Adipose tissue (tissue), 3 donors: ENCODE data around the gene CFAP141. TPM values are rescaled to one million over a fixed set of nuclear protein-coding genes. Genes with fewer than 3 reads are reported as not detected.

ENCODE experiments used
- H3K27ac ChIP-seq: one replicate; pipeline ENCODE4 v1.5.1; 2013; ENCODE audit warnings: low read depth, low read length
- WGBS, 3 donors: extraction: QIAGEN DNeasy Blood & Tissue Kit; methylation state at CpG; one replicate each; pipeline ENCODE4 v1.1.7; 2013; 5-methylcytosine and 5-hydroxymethylcytosine counted together
- polyA plus RNA-seq, 3 donors: library from polyadenylated mRNA; stranded (reverse); fragments of 200-250 nt; gene quantifications; one replicate each; pipeline ENCODE4 v1.2.3, GENCODE V29; 2013
- donor health status: healthy with polysubstance abuse.
- donor health status: Bipolar disorder and iron deficiency.
- donor health status: healthy.

Gene CFAP141
- polyA plus RNA-seq, 3 donors: not detected

- 58 to 66% (median 59%) methylated on average over 3 of the region's 3 CpGs for WGBS, 3 donors
- H3K27ac ChIP-seq: no peak overlapping the region
These were observed 26.0 kb downstream of the CFAP141 start for GRCh38 chr1:154179946-154180687.

- no peak overlapping the region for H3K27ac ChIP-seq
These were observed 27.0 kb downstream of the CFAP141 start for GRCh38 chr1:154178911-154179811.

GRCh38 chr1:154178013-154178412 lies 28.1 kb downstream of the CFAP141 start:
- no peak overlapping the region for H3K27ac ChIP-seq
- WGBS, 3 donors: 20 to 30% (median 30%) methylated on average over 2 of the region's 2 CpGs

More at GRCh38 chr1:154178911-154179811, 27.0 kb downstream of the CFAP141 start:
- WGBS, 3 donors: 55 to 68% (median 64%) methylated on average over 10 of the region's 10 CpGs

- 10 to 44% (median 17%) methylated on average over 2 of the region's 2 CpGs for WGBS, 3 donors
- no peak overlapping the region for H3K27ac ChIP-seq
These were observed 29.8 kb downstream of the CFAP141 start for GRCh38 chr1:154176337-154176736.

GRCh38 chr1:154174654-154175053 lies 31.5 kb downstream of the CFAP141 start:
- 94 to 98% (median 98%) methylated on average over 4 of the region's 4 CpGs for WGBS, 3 donors

GRCh38 chr1:154171880-154172279 lies 34.3 kb downstream of the CFAP141 start:
- H3K27ac ChIP-seq: no peak overlapping the region
- WGBS, 3 donors: 83 to 94% (median 92%) methylated on average over 5 of the region's 5 CpGs

More at GRCh38 chr1:154174654-154175053, 31.5 kb downstream of the CFAP141 start:
- no peak overlapping the region for H3K27ac ChIP-seq

GRCh38 chr1:154171223-154171583 lies 34.9 kb downstream of the CFAP141 start:
- 89 to 95% (median 93%) methylated on average over 4 of the region's 4 CpGs for WGBS, 3 donors
- no peak overlapping the region for H3K27ac ChIP-seq

- H3K27ac ChIP-seq: no peak overlapping the region
These were observed 35.4 kb downstream of the CFAP141 start for GRCh38 chr1:154170547-154171222.

- no peak overlapping the region for H3K27ac ChIP-seq
These were observed 38.7 kb downstream of the CFAP141 start for GRCh38 chr1:154167461-154167860.

GRCh38 chr1:154166207-154166606 lies 39.9 kb downstream of the CFAP141 start:
- WGBS, 3 donors: 88 to 94% (median 93%) methylated on average over 1 of the region's 1 CpG
- no peak overlapping the region for H3K27ac ChIP-seq

GRCh38 chr1:154159554-154159953 lies 46.6 kb downstream of the CFAP141 start:
- H3K27ac ChIP-seq: no peak overlapping the region

GRCh38 chr1:154158307-154159125 lies 47.6 kb downstream of the CFAP141 start:
- WGBS, 3 donors: 80 to 86% (median 84%) methylated on average over 8 of the region's 8 CpGs
- peak overlapping the region; percentile 26 for H3K27ac ChIP-seq

GRCh38 chr1:154157520-154158306 lies 48.4 kb downstream of the CFAP141 start:
- no peak overlapping the region for H3K27ac ChIP-seq
- 55 to 80% (median 57%) methylated on average over 7 of the region's 7 CpGs for WGBS, 3 donors

GRCh38 chr1:154155251-154155650 lies 50.9 kb downstream of the CFAP141 start:
- whole genome bisulfite sequencing, 3 donors: 20 to 53% (median 22%) methylated on average over 9 of the region's 9 CpGs
- no peak overlapping the region for H3K27ac ChIP-seq

- no peak within 1 kb of the TSS for H3K27ac ChIP-seq
- WGBS, 3 donors: 80 to 85% (median 81%) methylated on average over 29 of the region's 29 CpGs
These were observed 51.5 kb downstream of the CFAP141 start, which contains the start of gene NUP210L for GRCh38 chr1:154154534-154155191. Gene NUP210L, minus strand, starts transcription at chr1:154155073.

GRCh38 chr1:154154053-154154452 lies 52.1 kb downstream of the CFAP141 start:
- H3K27ac ChIP-seq: no peak overlapping the region
- 90 to 96% (median 90%) methylated on average over 6 of the region's 6 CpGs for WGBS, 3 donors

- no peak overlapping the region for H3K27ac ChIP-seq
These were observed 54.8 kb downstream of the CFAP141 start for GRCh38 chr1:154151311-154151710.
